Glutamatergic neuron (in vitro differentiated cells): ENCODE measurements around the gene CBX2. TPM values are rescaled to one million over a fixed set of nuclear protein-coding genes. Genes with fewer than 3 reads are reported as not detected.

Experiments
- DNase-seq: peaks from one replicate; pipeline ENCODE4 v3.0.0; 2022
- H3K27ac Mint-ChIP-seq: one replicate; pipeline ENCODE4 v1.8.0; 2020; ENCODE audit warnings: mild to moderate bottlenecking, mixed read lengths, inconsistent platforms; ENCODE audit not compliant: unreplicated experiment
- H3K27me3 Mint-ChIP-seq: one replicate; pipeline ENCODE4 v1.8.0; 2020; ENCODE audit warnings: mild to moderate bottlenecking, moderate library complexity, mixed read lengths, inconsistent platforms; ENCODE audit not compliant: unreplicated experiment
- H3K36me3 Mint-ChIP-seq: one replicate; pipeline ENCODE4 v1.8.0; 2020; ENCODE audit warnings: mild to moderate bottlenecking, mixed read lengths, inconsistent platforms; ENCODE audit not compliant: unreplicated experiment
- H3K4me1 Mint-ChIP-seq: one replicate; pipeline ENCODE4 v1.8.0; 2020; ENCODE audit warnings: mild to moderate bottlenecking, low read depth, mixed read lengths, inconsistent platforms; ENCODE audit not compliant: unreplicated experiment
- H3K4me3 Mint-ChIP-seq: one replicate; pipeline ENCODE4 v1.8.0; 2020; ENCODE audit warnings: mild to moderate bottlenecking, mixed read lengths, inconsistent platforms; ENCODE audit not compliant: unreplicated experiment
- H3K9me3 Mint-ChIP-seq: one replicate; pipeline ENCODE4 v1.8.0; 2020; ENCODE audit warnings: mild to moderate bottlenecking, moderate library complexity, mixed read lengths, inconsistent platforms; ENCODE audit not compliant: unreplicated experiment
- CTCF ChIP-seq: fragments of 200-600 bp; sonication (generic); IDR thresholded peaks from one replicate; pipeline ENCODE4 v1.5.0; 2021; ENCODE audit not compliant: partially characterized antibody, unreplicated experiment
- total RNA-seq: library from RNA; stranded (reverse); fragmentation: NEBNext Ultra II Directional; extraction: Animal tissue kit (Norgen Biotek cat#: 25700); gene quantifications from one replicate; pipeline ENCODE4 v1.2.1, GENCODE V29; 2021; ENCODE audit not compliant: unreplicated experiment

CBX2 gene
- total RNA-seq, 1 donor from 2014 or later: 78.8 TPM

DNA sequence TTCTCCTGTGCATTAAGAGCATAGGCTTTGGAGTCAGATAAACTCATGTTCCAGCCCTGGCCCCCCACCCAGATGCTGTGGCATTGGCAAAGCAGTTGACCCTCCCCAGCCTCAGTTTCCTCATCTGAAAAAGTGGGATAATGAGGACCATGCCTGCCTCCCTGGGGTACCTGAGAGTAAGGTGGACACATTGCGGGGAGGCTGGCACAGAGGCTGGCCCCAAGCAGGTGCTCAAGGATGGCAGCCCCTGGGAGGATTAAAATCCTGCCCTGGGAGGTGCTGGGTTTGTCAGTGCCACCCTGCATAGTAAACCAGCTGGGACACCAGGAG is 35.4 kb upstream of the CBX2 start:
- no peak for DNase-seq
- Mint-ChIP-seq H3K4me1 (peaks cover 4% of the 10 kb centered on the region), H3K27me3 (peaks cover 18% of the 10 kb centered on the region), H3K27ac (no peak overlapping the region), H3K36me3 (no peaks in the 10 kb centered on the region), H3K4me3 (no peak overlapping the region), H3K9me3 (peaks cover 2% of the 10 kb centered on the region)
- no peak for TF ChIP-seq CTCF

DNA sequence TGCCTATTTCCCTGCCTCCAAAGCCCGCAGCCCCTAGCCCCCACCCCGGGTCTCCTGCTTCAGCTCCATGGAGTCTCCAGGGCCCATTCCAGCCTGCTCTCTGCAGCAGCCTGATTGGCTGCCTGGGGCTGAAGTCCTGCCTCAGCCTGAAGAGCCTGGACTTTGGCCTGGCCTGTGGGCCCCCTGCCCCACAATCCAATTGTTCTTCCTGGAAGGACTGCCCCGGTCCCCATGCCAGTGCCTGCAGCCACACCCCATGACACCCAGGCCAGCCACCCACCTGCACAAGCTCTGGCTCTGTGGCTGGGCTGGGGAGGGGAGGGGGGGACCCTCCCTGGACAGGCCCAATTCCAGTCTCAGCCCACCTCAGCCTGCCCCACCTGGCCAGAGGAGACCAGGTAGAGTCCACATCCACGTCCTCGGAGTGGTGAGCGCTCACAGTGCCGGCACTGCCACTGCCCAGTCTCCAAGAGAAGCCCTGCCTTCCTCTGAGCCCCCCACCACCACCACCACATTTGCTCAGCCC is 34.9 kb upstream of the CBX2 start:
- TF ChIP-seq CTCF: no peak
- Mint-ChIP-seq H3K9me3 (peaks cover 2% of the 10 kb centered on the region), H3K4me3 (no peak overlapping the region), H3K36me3 (no peaks in the 10 kb centered on the region), H3K27me3 (peaks cover 21% of the 10 kb centered on the region), H3K27ac (no peak overlapping the region), H3K4me1 (peaks cover 6% of the 10 kb centered on the region)
- no peak for DNase-seq

DNA sequence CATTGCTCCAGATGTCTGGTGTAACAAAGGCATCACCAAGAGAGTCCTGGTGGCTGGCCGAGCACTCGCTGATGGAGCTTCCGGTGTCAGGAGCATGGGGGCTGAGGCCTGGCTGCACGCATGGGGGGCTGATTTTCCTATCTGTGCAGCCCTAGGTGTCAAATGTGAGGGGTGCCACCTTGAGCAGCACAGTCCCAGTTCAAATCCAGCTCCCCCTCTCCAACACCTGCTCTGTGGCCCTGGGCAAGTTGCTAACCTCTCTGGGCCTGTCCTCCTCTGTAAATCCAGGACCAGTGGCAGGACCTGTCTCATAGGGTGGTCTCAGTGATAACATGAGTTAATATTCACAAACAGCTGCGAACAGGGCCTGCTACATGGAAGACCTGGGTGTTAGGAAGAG is 34.3 kb upstream of the CBX2 start:
- Mint-ChIP-seq H3K4me1 (peaks cover 7% of the 10 kb centered on the region), H3K9me3 (peaks cover 2% of the 10 kb centered on the region), H3K27ac (no peak overlapping the region), H3K27me3 (peaks cover 22% of the 10 kb centered on the region), H3K36me3 (no peaks in the 10 kb centered on the region), H3K4me3 (no peak overlapping the region)
- TF ChIP-seq CTCF: no peak
- DNase-seq: no peak

GRCh38 chr17:79745641-79746105 is 32.3 kb upstream of the CBX2 start:
- peaks cover 2% of the 10 kb centered on the region for H3K9me3 Mint-ChIP-seq
- H3K27me3 Mint-ChIP-seq: peaks cover 15% of the 10 kb centered on the region
- H3K27ac Mint-ChIP-seq: no peak overlapping the region
- H3K4me1 Mint-ChIP-seq: peaks cover 9% of the 10 kb centered on the region
- H3K36me3 Mint-ChIP-seq: no peaks in the 10 kb centered on the region
- TF ChIP-seq CTCF: no peak
- DNase-seq: no peak
- H3K4me3 Mint-ChIP-seq: no peak overlapping the region

- peaks cover 9% of the 10 kb centered on the region for H3K4me1 Mint-ChIP-seq
- H3K36me3 Mint-ChIP-seq: no peaks in the 10 kb centered on the region
- peak overlapping the region; percentile 78 for H3K4me3 Mint-ChIP-seq
- peaks cover 2% of the 10 kb centered on the region for H3K9me3 Mint-ChIP-seq
- no peak for TF ChIP-seq CTCF
- peaks cover 16% of the 10 kb centered on the region for H3K27me3 Mint-ChIP-seq
- DNase-seq: no peak
- H3K27ac Mint-ChIP-seq: peak overlapping the region; percentile 43
Observed at GRCh38 chr17:79746889-79747507, 30.9 kb upstream of the CBX2 start.
